Posterior vena cava (tissue), 2 donors: Measurements from ENCODE around the gene PLEKHH3. TPM values are rescaled to one million over a fixed set of nuclear protein-coding genes. Genes with fewer than 3 reads are reported as not detected.
"Not testable (repeated sequence)": the region's sequence is repeated elsewhere in the genome, so short reads cannot be mapped to it uniquely, and the experiment has no call there.

Source experiments
- DNase-seq: peaks from one replicate; pipeline ENCODE4 v3.0.0-alpha.2; 2020; ENCODE audit warnings: low spot score
- intact Hi-C, 2 donors: fragments of 100-400 bp; cut with DNase I; formaldehyde crosslinking; loops; one replicate each; pipeline versions ENCODE4 v1.14.1 to v1.14.2; 2022 to 2023
- total RNA-seq, 2 donors: library from RNA; stranded (reverse); fragmentation: NEBNext Ultra II Directional; extraction: Animal tissue kit (Norgen Biotek cat#: 25700); gene quantifications; one replicate each; pipeline ENCODE4 v1.2.1, GENCODE V29; 2021
- donor health status: DM: yes; HTN: yes; CAD: no.
- donor health status: DM: yes; HTN: yes; CAD: no.

The PLEKHH3 gene
- total RNA-seq, 2 donors from 2014 or later, result 22.2 to 24.8 TPM

GRCh38 chr17:42677012-42677857 is 441 bp upstream of the PLEKHH3 start:
- intact Hi-C loops, result loop anchor here in 1 of 2 donors (10.0 kb wide), 1 partner anchor 62 kb away; no protein-coding TSS in a partner anchor
- peak; percentile 100 for DNase-seq

- DNase-seq, result peak; percentile 86
- intact Hi-C loops, result loop anchor here in 1 of 2 donors (10.0 kb wide), 1 partner anchor 61 kb away; no protein-coding TSS in a partner anchor
Observed at GRCh38 chr17:42675965-42676423, 800 bp downstream of the PLEKHH3 start.

- no peak for DNase-seq
- intact Hi-C loops, result loop anchor here in 1 of 2 donors (10.0 kb wide), 1 partner anchor 61 kb away; no protein-coding TSS in a partner anchor
Observed at GRCh38 chr17:42675348-42675964, 1.3 kb downstream of the PLEKHH3 start.

GRCh38 chr17:42674755-42675347 is 1.9 kb downstream of the PLEKHH3 start:
- DNase-seq, result no peak
- intact Hi-C loops, result loop anchor here in 1 of 2 donors (10.0 kb wide), 1 partner anchor 60 kb away; no protein-coding TSS in a partner anchor

- intact Hi-C loops, result loop anchor here in 1 of 2 donors (10.0 kb wide), 1 partner anchor 59 kb away; no protein-coding TSS in a partner anchor
- peak; percentile 90 for DNase-seq
Observed at GRCh38 chr17:42673885-42674754, 2.7 kb downstream of the PLEKHH3 start.

- intact Hi-C loops, result loop anchor here in 1 of 2 donors (10.0 kb wide), 1 partner anchor 59 kb away; no protein-coding TSS in a partner anchor
- no peak for DNase-seq
Observed at GRCh38 chr17:42673266-42673884, 3.4 kb downstream of the PLEKHH3 start.

- intact Hi-C loops, result loop anchor here in 1 of 2 donors (10.0 kb wide), 1 partner anchor 57 kb away; no protein-coding TSS in a partner anchor
- DNase-seq, result no peak
Observed at GRCh38 chr17:42672038-42672437, 4.8 kb downstream of the PLEKHH3 start.

GRCh38 chr17:42670789-42671657 is 5.8 kb downstream of the PLEKHH3 start:
- no peak for DNase-seq
- intact Hi-C loops, result loop anchor here in 1 of 2 donors (10.0 kb wide), 1 partner anchor 56 kb away; no protein-coding TSS in a partner anchor

- DNase-seq, result peak; percentile 76
- intact Hi-C loops, result loop anchor here in 1 of 2 donors (10.0 kb wide), 1 partner anchor 55 kb away; no protein-coding TSS in a partner anchor
Observed at GRCh38 chr17:42669977-42670788, 6.6 kb downstream of the PLEKHH3 start.

GRCh38 chr17:42669705-42669976 is 7.2 kb downstream of the PLEKHH3 start:
- DNase-seq, result no peak
- intact Hi-C loops, result no loop called here

- peak; percentile 78 for DNase-seq
- intact Hi-C loops, result no loop called here
Observed at GRCh38 chr17:42667088-42667951, 9.5 kb downstream of the PLEKHH3 start.

GRCh38 chr17:42666126-42666525 is 10.7 kb downstream of the PLEKHH3 start:
- intact Hi-C loops, result not testable (repeated sequence)
- peak; percentile 32 for DNase-seq

- intact Hi-C loops, result no loop called here
- peak; percentile 61 for DNase-seq
Observed at GRCh38 chr17:42665581-42666001, 11.2 kb downstream of the PLEKHH3 start.

- DNase-seq, result peak; percentile 17
- intact Hi-C loops, result loop anchor here in 1 of 2 donors (5.0 kb wide), 1 partner anchor 49 kb away; no protein-coding TSS in a partner anchor
Observed at GRCh38 chr17:42660692-42661345, 16.0 kb downstream of the PLEKHH3 start.

GRCh38 chr17:42659932-42660274 is 16.9 kb downstream of the PLEKHH3 start:
- not testable (repeated sequence) for DNase-seq
- intact Hi-C loops, result loop anchor here in 1 of 2 donors (5.0 kb wide), 1 partner anchor 48 kb away; no protein-coding TSS in a partner anchor
